ENCODE results near the gene OSBPL6.
A peak's percentile ranks its signal among the peaks of the same experiment; 100 is the strongest.
"Not testable (repeated sequence)": the region's sequence is repeated elsewhere in the genome, so short reads cannot be mapped to it uniquely, and the experiment has no call there.

Gene OSBPL6

GRCh38 chr2:178367344-178367743, 173.0 kb downstream of the OSBPL6 start:
- DNase-seq: no peak

DNA sequence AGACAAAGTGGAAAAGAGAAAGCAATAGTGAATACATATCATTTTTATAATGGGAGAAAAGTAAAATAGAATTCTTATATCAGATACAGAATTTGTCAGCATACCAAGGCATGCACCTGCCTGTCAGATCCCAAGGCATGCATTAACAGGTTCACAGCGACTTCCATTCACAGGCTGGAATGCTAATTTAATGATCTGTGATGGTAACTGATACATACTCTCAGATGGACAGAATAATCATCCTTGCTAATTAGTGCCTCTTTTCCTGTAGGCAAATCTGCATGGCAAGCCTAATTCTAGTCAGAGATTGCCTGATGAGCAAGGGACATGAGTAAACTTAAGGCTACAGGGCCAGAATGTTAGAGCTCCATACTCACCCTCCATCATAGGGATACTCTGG, 180.6 kb downstream of the OSBPL6 start:
- DNase-seq: no peak

DNA sequence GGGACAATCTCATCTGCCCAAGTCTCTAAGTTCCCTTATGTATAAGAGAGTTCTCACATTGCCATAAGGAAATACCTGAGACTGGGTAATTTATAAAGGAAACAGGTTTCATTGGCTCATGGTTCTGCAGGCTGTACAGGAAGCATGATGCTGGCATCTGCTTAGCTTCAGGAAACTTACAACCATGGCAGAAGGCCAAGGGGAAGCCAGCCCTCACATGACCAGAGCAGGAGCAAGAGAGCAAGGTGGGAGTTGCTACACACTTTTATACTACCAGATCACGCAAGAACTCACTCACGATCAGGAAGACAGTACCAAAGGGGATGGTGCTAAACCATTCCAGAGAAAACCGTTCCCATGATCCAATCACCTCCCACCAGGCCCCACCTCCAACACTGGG, 182.7 kb downstream of the OSBPL6 start:
- DNase-seq: no peak

DNA sequence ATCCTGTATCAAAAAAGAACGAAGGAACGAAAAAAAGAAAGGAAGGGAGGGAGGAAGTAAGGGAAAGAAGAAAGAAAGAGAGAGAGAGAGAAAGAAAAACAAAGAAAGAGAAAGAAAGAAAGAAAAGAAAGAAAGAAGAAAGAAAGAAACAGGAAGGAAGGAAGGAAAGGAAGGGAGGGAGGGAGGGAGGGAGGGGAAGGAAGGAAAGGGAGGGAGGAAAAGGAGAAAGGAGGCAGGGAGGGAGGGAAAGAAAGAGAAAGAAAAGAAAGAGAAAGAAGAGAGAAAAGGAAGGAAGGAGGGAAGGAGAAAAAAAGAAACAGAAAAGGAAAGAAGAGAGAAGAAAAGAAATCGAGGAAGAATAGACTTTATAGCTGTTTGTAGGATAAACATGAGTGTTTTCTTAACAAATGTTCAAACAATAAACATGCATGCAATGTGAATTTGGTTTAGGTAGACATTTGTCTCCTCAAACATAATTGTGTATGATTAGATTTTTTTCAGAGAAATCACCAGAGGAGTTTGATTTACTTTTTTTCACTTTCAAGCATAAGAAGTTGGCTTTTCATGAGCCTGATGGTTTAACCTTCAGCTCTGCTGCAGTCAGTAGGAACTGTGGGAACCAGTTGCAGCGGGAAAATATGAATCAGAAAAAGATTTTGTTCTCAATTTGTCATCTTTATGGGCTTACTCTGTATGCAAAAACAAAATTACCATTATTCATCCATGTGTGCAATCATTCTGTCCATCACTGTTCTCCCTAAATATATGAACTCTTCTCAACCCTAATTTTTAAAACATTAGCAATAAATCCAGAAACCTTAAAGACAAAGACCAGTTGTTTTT, 185.1 kb downstream of the OSBPL6 start:
- no peak for DNase-seq

DNA sequence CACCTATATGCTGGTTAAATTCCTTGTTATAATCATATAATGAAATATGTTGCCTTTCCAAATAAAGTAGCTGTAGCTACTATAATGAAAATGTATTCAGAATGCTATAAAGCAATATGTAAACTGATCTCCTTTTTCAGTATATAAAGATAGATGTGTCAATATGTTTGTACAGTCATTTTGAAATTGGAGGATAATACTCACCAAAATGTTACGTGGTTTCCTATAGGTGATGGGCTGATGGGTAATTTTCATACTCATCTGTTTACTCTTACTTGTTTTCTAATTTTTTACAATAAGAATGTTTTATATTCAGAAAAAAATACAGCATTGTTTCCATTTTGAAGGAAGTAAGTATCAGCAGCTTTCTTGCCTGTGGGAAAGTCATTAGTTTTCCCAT, 186.5 kb downstream of the OSBPL6 start:
- DNase-seq: no peak

DNA sequence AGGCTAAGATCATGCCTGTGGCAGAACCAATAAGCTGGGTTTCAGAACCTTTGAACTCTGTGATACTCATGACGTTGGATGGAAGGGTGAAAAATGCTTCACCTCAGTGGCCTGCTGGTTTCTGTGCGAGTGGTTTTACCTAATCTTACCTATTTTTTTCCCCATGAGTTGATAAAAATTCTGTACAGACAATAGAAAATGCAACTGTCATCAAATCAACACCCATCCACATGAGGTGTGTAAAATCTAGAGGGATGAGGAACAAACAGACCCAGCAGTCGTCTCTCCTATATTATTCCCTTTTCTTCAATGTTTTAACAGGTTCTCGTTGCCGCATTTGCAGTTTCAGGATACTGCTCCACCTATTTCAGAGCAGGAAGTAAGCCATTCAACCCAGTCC, 189.4 kb downstream of the OSBPL6 start:
- no peak for DNase-seq

- DNase-seq: no peak
Measured at GRCh38 chr2:178385595-178386148, 191.4 kb downstream of the OSBPL6 start.

GRCh38 chr2:178386986-178387597, 192.8 kb downstream of the OSBPL6 start:
- DNase-seq: no peak

- DNase-seq: no peak
Measured at GRCh38 chr2:178388287-178388686, 194.0 kb downstream of the OSBPL6 start.

DNA sequence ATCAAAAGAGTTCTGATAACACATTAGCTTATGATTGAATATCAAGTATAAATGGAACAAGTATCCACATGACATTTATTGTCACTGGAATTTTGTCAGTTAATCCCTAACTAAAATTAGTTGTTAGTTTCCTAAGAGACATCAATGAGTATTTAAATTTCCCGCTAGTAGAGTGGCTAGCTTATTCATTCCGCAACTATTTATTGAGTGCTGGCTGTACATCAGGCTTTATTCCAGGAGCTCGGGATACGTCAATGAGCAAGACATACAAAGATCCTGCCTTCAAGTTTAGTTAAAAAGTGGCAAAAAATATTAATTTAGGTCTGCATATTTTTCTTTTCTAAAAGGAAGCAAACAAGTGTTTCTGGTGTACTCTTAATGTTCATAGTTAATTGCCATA, 197.4 kb downstream of the OSBPL6 start:
- no peak for DNase-seq

DNA sequence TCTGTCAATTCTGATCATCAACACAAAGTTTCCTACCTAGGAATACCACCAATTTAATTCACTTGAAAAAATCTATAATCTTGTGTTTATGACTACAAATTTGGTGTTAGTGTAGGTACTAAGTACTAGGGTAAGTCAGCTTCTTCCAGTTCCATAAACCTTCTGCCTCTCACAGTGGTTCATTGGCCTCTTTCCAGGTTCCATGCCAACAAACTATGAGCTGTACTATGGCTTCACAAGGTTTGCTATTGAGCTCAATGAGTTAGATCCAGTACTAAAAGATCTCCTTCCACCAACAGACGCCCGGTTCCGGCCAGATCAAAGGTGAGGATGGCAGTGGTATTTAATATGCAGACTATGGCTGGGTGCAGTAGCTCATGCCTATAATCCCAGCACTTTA, 197.9 kb downstream of the OSBPL6 start:
- DNase-seq: no peak

DNA sequence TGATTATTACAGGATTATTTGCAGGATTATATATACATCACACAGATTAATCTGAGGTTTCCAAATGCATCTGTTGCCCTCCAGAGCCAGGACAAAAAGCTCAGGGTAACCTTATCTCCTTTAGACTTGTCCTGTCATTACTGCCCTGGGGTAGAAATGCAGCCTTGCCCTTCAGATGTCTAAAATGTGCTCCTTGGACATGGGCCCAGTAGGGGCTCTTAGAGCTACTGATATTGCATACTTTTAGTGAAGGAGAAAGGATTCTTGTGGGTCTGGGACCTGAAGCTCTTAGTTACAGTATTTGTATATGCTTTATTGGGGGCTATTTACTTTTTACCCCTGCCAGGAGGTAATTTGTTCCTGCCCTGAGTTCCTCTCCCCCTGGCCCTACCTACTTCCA, 200.5 kb downstream of the OSBPL6 start:
- no peak for DNase-seq

- DNase-seq: no peak
Measured at GRCh38 chr2:178395295-178395694, 201.0 kb downstream of the OSBPL6 start.

DNA sequence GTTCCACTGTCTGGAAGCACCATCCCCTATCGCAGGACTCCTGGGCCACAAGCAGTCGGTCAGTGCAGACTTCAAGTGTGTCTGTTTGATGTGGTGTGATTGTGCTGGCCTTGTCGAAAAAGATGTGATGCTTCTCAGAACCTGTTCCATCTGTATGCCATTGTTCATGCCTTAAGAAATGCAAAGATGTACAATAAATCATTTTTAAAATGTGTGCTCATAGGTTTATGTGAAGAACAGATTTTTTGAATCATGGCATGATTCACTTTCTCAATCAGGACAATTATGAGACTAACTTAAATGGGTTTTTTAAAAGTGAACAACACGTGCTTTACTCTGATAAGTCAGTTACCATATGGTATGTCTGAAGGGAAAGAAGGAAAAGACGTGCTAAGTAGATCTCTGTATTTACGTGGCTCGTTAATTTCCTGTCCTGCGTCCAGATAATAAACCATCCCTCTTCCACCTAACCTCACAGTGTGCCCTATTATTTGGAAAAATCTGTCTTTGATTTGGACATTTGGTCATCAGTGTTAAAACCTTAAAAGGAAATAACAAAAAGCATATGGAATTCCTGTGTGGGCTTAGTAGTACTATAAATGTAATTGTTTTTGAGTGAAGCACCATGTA, 201.7 kb downstream of the OSBPL6 start:
- no peak for DNase-seq

DNA sequence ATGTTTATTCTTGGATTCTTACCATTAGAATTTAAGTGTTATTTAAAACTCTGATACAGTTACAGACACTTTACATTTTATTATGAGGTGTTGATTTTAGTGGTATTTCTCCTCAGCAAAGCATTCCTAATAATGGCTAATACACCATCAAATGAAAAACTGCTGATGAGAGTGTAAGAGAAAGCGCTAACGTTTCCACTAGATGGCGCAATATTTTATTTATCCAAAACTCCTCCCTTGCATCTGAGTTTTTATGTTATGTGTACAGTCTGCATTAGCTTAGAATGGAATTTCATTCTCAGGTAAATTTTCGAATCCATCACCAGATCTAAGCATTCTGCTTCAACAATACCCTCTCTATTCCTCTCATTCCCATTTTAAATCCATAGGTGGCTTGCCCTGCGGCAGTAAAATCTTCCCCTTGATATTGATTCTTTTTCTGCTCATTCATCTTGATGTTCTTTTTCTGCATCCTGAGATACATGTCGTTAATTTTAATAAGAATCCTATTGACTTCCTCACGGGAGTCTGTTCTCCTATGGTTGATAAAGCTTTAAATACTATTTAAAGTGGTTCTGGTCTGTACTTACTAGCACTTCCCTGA, 202.8 kb downstream of the OSBPL6 start:
- peak; percentile 88 for DNase-seq

DNA sequence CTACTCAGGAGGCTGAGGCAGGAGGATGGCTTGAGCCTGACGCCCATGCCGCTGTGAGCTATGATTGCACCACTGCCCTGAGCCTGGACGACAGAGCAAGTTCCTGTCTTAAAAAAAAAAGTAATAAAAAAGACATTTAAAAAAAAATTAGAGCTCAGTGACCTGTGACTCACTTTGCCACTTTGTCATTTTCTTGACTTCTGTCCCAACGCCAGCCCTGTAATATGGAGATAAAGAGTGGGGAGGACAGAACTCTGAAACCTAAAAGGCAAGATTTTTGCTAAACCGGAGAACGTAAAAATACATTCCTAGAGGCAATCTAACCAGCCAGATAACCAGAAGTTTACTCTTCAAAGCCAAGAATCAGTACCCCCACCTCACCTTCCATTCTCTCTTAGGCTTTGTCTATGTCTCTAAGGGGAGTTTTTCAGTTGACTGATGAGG, 207.7 kb downstream of the OSBPL6 start:
- peak; percentile 48 for DNase-seq

DNA sequence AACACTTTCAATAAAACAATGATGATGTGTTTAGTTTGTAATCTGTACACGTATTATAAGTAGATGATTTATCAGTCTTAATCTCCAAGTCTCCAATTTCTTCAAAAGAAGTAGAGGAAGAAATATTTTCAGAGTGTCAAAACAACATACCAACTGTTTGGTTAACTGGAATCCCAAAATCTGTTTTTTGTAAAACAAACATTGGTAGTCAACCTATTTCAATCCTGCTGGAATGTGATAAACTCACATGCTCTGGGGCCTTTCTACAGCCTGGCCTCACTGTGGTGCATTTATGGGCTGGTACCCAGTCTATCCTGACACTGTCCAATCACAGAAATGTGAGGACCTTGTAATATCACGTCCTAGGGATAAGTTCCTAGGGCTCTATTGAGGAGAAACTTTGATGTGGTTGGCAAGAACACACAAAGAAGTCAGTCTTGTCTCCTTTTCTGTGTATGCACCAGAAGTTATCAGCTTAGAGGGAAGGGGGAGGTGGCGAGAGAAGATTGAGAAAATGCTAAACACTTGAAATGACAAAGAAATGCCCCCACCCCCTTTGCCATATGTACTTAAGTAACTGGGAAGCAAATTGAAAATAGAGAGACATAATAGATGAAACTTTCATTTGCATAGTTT, 209.5 kb downstream of the OSBPL6 start:
- DNase-seq: no peak

DNA sequence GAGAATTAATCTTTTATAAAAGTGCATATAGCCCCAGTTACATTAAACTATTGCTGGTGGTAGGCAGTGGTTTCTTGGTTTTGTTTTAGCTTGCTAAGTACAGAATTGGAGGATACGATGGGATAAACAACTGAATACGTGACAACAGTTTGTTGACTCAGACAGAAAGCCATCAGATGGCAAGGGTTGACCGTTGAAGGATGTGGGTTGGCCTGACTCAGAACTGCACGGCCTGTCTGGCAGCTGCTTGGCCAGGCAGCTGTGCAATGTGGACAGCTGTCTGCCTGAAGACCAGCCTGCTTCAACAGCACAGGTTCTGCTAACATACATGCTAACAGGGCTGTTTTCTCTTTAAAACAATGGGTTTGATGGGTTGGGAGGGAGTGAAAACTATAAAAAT, 210.1 kb downstream of the OSBPL6 start:
- DNase-seq: peak; percentile 30

- no peak for DNase-seq
Measured at GRCh38 chr2:178409261-178409660, 214.9 kb downstream of the OSBPL6 start.

DNA sequence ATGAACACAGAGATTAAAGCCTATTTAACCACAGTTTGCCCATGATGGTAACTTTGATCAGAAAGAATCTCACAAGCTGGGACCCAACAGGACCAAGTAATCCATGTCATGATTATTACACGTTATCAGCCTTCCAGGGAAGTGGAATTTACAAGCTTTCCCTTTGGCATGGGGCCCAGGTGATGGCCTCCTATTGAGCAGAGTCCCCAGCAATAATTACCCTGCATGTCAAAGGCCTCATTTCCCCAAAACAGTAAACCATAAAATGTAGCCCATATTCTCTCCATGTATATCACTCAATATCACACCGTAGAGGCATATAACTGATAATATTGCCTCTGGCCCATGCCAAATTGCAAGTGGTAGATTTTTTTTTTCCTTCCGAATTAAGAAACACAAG, 217.7 kb downstream of the OSBPL6 start:
- DNase-seq: no peak

- not testable (repeated sequence) for DNase-seq
Measured at GRCh38 chr2:178412453-178412852, 218.1 kb downstream of the OSBPL6 start.

DNA sequence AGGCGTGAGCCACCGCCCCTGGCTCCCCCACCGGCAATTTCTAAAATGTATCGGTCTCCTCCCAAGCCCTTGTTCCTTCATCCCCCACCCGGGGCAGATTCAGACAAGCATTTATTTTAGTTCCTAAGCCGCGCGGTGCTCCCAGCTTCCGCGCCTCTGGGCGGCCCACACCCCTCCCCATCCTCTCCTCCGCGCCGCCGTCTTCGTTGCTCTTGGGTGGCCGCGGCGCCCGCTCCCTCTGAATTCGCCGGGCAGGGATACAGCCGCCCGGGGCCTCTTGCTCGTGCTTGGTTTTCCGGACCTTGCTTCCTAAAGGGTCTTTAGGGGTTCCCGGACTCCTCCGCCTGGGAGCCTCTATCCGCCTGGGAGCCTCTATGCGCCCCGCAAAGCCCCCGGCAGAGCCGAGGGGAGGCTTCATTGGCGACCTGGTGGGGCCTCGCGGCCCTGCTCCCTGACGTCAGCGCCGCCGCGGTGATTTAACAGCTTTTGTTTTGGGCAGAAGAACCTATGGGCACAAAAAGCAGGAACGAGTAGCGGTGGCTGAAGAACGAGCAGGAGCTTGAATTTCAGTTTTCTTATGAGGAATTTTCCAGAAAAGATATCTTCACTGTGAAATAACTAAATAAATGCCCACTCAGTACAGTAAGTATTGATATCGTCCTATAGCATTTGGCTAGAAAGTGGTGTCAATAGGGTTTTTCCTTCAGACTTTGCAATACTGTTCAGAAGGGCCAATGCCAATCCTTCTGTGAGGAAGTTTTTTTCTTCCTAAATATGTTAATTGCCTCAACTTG, 219.4 kb downstream of the OSBPL6 start:
- DNase-seq: peak; percentile 88

Data from hematopoietic multipotent progenitor cell treated with erythropoietin and hydrocortisone succinate and interleukin-3 and kit ligand, for 6 days (in vitro differentiated cells).